Measurements from ENCODE around the gene RPN2. TPM values are rescaled to one million over a fixed set of nuclear protein-coding genes. Genes with fewer than 3 reads are reported as not detected.

The RPN2 gene
- polyA plus RNA-seq, 6 donors from 2014 or later: 190 to 343 (median 199) TPM

GRCh38 chr20:37209661-37210314 lies 30.7 kb downstream of the RPN2 start:
- Mint-ChIP-seq H3K4me1 (no peaks in the 10 kb centered on the region), H3K36me3 (peaks cover 8 to 12% of the 10 kb centered on the region in 2 donors), H3K9me3 (no peaks in the 10 kb centered on the region), H3K27ac (no peak overlapping the region), H3K4me3 (no peak overlapping the region), H3K27me3 (no peaks in the 10 kb centered on the region)
- DNase-seq: no peak
- ATAC-seq (ENCODE audit: low read depth in 2 of 2): no peak

- H3K27me3 Mint-ChIP-seq: no peaks in the 10 kb centered on the region
- DNase-seq: no peak
- H3K36me3 Mint-ChIP-seq: peaks cover 6 to 7% of the 10 kb centered on the region in 2 donors
- ATAC-seq (ENCODE audit: low read depth in 2 of 2): no peak
- H3K9me3 Mint-ChIP-seq: no peaks in the 10 kb centered on the region
- peak overlapping the region in 2 of 6 donors; percentile 74 to 78 for H3K27ac Mint-ChIP-seq
- H3K4me1 Mint-ChIP-seq: peaks cover 5 to 14% (median 12%) of the 10 kb centered on the region in 3 donors
- no peak overlapping the region for H3K4me3 Mint-ChIP-seq
These were observed 39.3 kb downstream of the RPN2 start for GRCh38 chr20:37218441-37218840.

GRCh38 chr20:37218976-37219375 lies 39.8 kb downstream of the RPN2 start:
- H3K4me1 Mint-ChIP-seq: peaks cover 5 to 16% (median 12%) of the 10 kb centered on the region in 3 donors
- peaks cover 7 to 11% of the 10 kb centered on the region in 2 donors for H3K36me3 Mint-ChIP-seq
- H3K9me3 Mint-ChIP-seq: no peaks in the 10 kb centered on the region
- H3K27me3 Mint-ChIP-seq: no peaks in the 10 kb centered on the region
- H3K4me3 Mint-ChIP-seq: no peak overlapping the region
- H3K27ac Mint-ChIP-seq: no peak overlapping the region
- ATAC-seq (ENCODE audit: low read depth in 2 of 2) (no peak), DNase-seq (no peak)

DNA sequence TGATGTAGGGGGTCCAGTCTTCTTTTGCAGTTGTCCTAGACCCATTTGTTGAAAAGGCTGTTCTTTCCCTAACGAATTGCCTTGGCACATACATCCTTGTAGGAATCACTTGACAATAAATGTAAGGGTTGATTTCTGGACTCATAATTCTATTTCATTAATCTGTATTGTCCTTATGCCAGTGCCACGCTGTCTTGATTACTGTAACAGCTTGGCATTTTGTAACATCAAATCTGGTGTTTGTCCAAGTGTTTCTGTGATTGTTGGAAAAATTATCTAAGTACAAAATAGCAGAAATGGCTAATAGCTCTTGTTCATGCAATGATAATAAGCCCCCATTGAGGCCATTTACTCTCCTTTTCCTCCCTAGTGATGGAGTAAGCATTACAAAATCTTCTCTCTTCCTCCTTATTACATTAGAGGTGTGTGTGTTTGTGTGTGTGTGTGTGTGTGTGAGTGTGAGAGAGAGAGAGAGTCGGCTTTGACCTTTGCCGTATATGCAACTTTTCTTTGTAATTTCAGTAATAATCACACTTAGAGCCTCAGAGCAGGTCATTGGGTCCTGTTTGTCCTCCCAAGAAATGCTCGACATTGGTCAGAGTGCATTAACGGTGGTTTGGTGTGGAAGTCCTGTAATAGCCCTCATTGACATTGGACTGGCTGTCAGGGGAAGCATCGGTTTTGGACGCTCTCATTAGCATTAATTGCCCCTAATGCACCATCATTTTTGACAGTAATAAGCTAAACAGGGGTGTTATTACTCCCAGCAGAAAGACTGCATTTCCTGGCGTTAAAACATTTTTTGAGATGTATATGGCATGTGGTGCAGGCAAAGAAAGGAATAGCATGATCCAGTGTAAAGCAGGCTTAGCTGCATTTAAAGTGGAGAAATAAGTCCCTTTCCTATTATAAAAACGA lies 40.9 kb downstream of the RPN2 start:
- no peak for ATAC-seq (ENCODE audit: low read depth in 2 of 2)
- Mint-ChIP-seq H3K4me3 (no peak overlapping the region), H3K36me3 (peaks cover 10 to 17% of the 10 kb centered on the region in 2 donors), H3K4me1 (peaks cover 5 to 16% (median 12%) of the 10 kb centered on the region in 3 donors), H3K27me3 (no peaks in the 10 kb centered on the region), H3K27ac (no peak overlapping the region), H3K9me3 (no peaks in the 10 kb centered on the region)
- no peak for DNase-seq

DNA sequence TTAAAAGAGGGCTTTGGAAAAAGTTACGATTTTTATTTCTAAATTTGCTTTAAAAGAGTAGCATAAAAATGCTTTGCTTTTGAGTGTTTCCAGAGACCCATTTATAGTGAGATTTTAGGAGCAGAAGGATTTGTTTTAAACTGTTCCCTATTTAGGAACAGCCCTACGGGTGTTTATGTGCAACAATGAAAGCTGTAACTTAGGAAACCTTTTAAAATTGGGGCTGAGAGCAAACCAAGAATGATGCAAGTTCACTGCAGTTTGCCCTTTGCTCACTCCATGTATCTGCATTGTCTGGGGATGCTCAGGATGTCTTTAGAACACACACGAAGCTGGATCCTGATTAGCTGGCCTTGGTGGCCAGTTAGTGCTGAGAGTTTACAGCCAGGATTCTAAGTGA lies 41.6 kb downstream of the RPN2 start:
- no peaks in the 10 kb centered on the region for H3K27me3 Mint-ChIP-seq
- peaks cover 5 to 16% (median 12%) of the 10 kb centered on the region in 3 donors for H3K4me1 Mint-ChIP-seq
- no peaks in the 10 kb centered on the region for H3K9me3 Mint-ChIP-seq
- H3K27ac Mint-ChIP-seq: no peak overlapping the region
- ATAC-seq (ENCODE audit: low read depth in 2 of 2) (no peak), DNase-seq (no peak)
- peaks cover 16 to 23% of the 10 kb centered on the region in 2 donors for H3K36me3 Mint-ChIP-seq
- H3K4me3 Mint-ChIP-seq: no peak overlapping the region

GRCh38 chr20:37222086-37222485 lies 43.0 kb downstream of the RPN2 start:
- no peaks in the 10 kb centered on the region for H3K27me3 Mint-ChIP-seq
- H3K36me3 Mint-ChIP-seq: peaks cover 16 to 23% of the 10 kb centered on the region in 2 donors

DNA sequence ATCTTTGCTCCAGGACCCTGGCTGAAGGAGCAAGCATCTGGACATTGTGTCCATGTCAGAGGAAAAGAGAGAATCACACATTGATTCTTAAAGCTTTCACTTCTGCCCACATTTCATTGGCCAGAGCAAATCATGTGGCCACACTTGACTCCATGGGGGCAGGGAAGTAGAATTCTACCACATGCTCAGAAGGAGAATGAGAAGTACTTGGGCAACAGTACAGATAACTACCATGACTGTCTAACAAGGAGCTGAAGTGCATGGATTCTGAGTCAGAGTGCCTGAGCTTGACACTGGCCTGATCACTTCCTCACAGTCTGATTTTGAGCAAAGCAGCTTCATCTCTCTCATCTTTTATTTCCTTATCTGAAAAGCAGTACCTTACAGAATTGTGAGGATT lies 43.9 kb downstream of the RPN2 start:
- peak overlapping the region in 1 of 6 donors; percentile 72 for H3K27ac Mint-ChIP-seq
- peaks cover 16 to 23% of the 10 kb centered on the region in 2 donors for H3K36me3 Mint-ChIP-seq
- H3K4me1 Mint-ChIP-seq: peaks cover 5 to 16% (median 12%) of the 10 kb centered on the region in 3 donors
- DNase-seq: peak; percentile 9
- peak; percentile 76 to 83 for ATAC-seq (ENCODE audit: low read depth in 2 of 2)
- H3K9me3 Mint-ChIP-seq: no peaks in the 10 kb centered on the region
- H3K4me3 Mint-ChIP-seq: no peak overlapping the region
- H3K27me3 Mint-ChIP-seq: no peaks in the 10 kb centered on the region

More at GRCh38 chr20:37222086-37222485, 43.0 kb downstream of the RPN2 start:
- no peaks in the 10 kb centered on the region for H3K9me3 Mint-ChIP-seq
- H3K27ac Mint-ChIP-seq: peak overlapping the region in 1 of 6 donors; percentile 28
- peaks cover 5 to 16% (median 12%) of the 10 kb centered on the region in 3 donors for H3K4me1 Mint-ChIP-seq
- no peak for DNase-seq
- no peak overlapping the region for H3K4me3 Mint-ChIP-seq
- ATAC-seq (ENCODE audit: low read depth in 2 of 2): no peak

DNA sequence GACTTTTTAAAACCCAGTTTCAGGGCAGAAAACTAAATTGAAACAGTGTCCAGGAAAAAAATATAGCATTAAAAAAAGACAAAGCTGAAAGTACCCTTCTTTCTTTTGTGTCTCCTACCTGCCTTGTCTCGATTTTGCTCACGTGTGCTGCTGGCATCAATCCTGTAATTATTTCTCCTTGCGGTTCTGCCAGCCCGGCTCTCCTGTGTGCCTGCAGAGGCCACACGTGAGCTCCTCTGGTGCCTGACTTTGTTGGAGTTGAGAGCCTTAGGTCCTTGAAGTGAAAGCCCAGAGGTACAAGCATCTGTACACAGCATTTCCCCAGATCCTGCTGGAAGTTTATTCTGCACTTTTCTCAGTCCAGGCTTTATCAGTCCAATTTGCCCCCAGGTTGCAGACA lies 46.0 kb downstream of the RPN2 start:
- Mint-ChIP-seq H3K9me3 (no peaks in the 10 kb centered on the region), H3K27ac (peak overlapping the region in 3 of 6 donors; percentile 19 to 83 (median 69))
- no peak for ATAC-seq (ENCODE audit: low read depth in 2 of 2)

GRCh38 chr20:37226889-37227288 lies 47.8 kb downstream of the RPN2 start:
- Mint-ChIP-seq H3K36me3 (peaks cover 22 to 45% of the 10 kb centered on the region in 2 donors), H3K4me1 (peaks cover 0 to 12% (median 8%) of the 10 kb centered on the region in 3 donors), H3K27ac (peak overlapping the region in 2 of 6 donors; percentile 12 to 30), H3K27me3 (no peaks in the 10 kb centered on the region), H3K4me3 (no peak overlapping the region), H3K9me3 (no peaks in the 10 kb centered on the region)
- DNase-seq: no peak
- no peak for ATAC-seq (ENCODE audit: low read depth in 2 of 2)

More for the DNA sequence above, 46.0 kb downstream of the RPN2 start:
- peaks cover 0 to 12% (median 8%) of the 10 kb centered on the region in 3 donors for H3K4me1 Mint-ChIP-seq
- H3K36me3 Mint-ChIP-seq: peaks cover 22 to 35% of the 10 kb centered on the region in 2 donors
- H3K27me3 Mint-ChIP-seq: no peaks in the 10 kb centered on the region
- no peak overlapping the region for H3K4me3 Mint-ChIP-seq
- no peak for DNase-seq

- ATAC-seq (ENCODE audit: low read depth in 2 of 2): no peak
- H3K27ac Mint-ChIP-seq: no peak overlapping the region
- H3K9me3 Mint-ChIP-seq: no peaks in the 10 kb centered on the region
- H3K36me3 Mint-ChIP-seq: peaks cover 30 to 54% of the 10 kb centered on the region in 2 donors
- H3K4me3 Mint-ChIP-seq: no peak overlapping the region
- peaks cover 0 to 4% (median 2%) of the 10 kb centered on the region in 3 donors for H3K4me1 Mint-ChIP-seq
- no peak for DNase-seq
- H3K27me3 Mint-ChIP-seq: no peaks in the 10 kb centered on the region
These were observed 49.0 kb downstream of the RPN2 start for GRCh38 chr20:37228082-37228481.

GRCh38 chr20:37228656-37229055 lies 49.5 kb downstream of the RPN2 start:
- ATAC-seq (ENCODE audit: low read depth in 2 of 2): no peak
- H3K27ac Mint-ChIP-seq: peak overlapping the region in 1 of 6 donors; percentile 57
- peaks cover 0 to under 1% (median 0%) of the 10 kb centered on the region in 3 donors for H3K4me1 Mint-ChIP-seq

GRCh38 chr20:37229357-37229756 lies 50.2 kb downstream of the RPN2 start:
- ATAC-seq (ENCODE audit: low read depth in 2 of 2): no peak
- no peaks in the 10 kb centered on the region for H3K27me3 Mint-ChIP-seq
- peaks cover 37 to 49% of the 10 kb centered on the region in 2 donors for H3K36me3 Mint-ChIP-seq
- H3K4me3 Mint-ChIP-seq: no peak overlapping the region
- H3K9me3 Mint-ChIP-seq: no peaks in the 10 kb centered on the region
- no peaks in the 10 kb centered on the region for H3K4me1 Mint-ChIP-seq
- DNase-seq: no peak
- no peak overlapping the region for H3K27ac Mint-ChIP-seq

More at GRCh38 chr20:37228656-37229055, 49.5 kb downstream of the RPN2 start:
- DNase-seq: no peak
- H3K4me3 Mint-ChIP-seq: no peak overlapping the region
- no peaks in the 10 kb centered on the region for H3K9me3 Mint-ChIP-seq
- H3K27me3 Mint-ChIP-seq: no peaks in the 10 kb centered on the region
- H3K36me3 Mint-ChIP-seq: peaks cover 30 to 50% of the 10 kb centered on the region in 2 donors

DNA sequence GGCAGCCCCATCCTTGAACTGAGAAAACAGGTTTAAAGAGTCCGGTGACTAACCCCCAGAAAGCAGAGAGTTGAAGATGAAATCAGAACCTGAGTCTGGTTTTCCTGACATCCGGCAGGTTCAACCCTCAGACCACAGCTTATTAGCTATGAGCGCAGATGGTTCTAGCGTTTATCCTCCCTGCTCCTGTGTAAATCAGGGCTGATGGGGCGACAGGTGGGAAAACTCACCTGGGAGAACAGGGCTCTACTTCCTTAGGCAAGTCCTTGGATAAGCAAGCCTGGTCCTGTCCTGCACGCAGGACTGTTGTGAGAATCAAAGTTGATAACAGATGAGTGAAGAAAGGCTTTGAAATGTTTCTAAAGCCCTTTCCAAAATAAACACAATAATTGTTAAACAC lies 51.1 kb downstream of the RPN2 start:
- Mint-ChIP-seq H3K9me3 (no peaks in the 10 kb centered on the region), H3K27me3 (no peaks in the 10 kb centered on the region), H3K27ac (peak overlapping the region in 1 of 6 donors; percentile 74), H3K36me3 (peaks cover 40 to 49% of the 10 kb centered on the region in 2 donors), H3K4me3 (no peak overlapping the region), H3K4me1 (no peaks in the 10 kb centered on the region)
- ATAC-seq (ENCODE audit: low read depth in 2 of 2) (no peak), DNase-seq (no peak)
